ENCODE data around the gene WFIKKN2. TPM values are rescaled to one million over a fixed set of nuclear protein-coding genes. Genes with fewer than 3 reads are reported as not detected.

Gene WFIKKN2
- total and polyA plus RNA-seq, 2 of the 8 experiments (the other 6 are each of a cell fraction or from before 2014, with no cell fraction given): 0.07 to 0.30 TPM

DNA sequence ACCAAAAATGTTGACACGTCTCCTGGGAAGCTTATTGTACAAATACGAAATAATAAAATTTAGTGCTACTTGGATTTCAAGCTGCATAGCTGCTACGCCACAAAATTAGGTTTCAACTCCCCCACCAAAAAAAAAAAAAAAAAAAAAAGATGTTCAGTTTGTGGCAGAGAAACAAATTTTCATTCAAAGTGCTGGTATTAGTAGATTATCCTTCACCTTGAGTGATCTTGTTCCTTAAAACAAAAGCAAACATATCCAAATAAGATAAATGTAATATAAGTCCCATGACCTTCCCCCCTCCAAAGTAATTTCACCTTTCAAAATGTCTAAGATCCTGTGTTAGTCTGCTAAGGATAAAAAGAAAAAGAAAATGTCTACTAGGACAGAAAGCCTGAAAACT is 28.5 kb downstream of the WFIKKN2 start (continued):
- TF ChIP-seq, protein P1, sequence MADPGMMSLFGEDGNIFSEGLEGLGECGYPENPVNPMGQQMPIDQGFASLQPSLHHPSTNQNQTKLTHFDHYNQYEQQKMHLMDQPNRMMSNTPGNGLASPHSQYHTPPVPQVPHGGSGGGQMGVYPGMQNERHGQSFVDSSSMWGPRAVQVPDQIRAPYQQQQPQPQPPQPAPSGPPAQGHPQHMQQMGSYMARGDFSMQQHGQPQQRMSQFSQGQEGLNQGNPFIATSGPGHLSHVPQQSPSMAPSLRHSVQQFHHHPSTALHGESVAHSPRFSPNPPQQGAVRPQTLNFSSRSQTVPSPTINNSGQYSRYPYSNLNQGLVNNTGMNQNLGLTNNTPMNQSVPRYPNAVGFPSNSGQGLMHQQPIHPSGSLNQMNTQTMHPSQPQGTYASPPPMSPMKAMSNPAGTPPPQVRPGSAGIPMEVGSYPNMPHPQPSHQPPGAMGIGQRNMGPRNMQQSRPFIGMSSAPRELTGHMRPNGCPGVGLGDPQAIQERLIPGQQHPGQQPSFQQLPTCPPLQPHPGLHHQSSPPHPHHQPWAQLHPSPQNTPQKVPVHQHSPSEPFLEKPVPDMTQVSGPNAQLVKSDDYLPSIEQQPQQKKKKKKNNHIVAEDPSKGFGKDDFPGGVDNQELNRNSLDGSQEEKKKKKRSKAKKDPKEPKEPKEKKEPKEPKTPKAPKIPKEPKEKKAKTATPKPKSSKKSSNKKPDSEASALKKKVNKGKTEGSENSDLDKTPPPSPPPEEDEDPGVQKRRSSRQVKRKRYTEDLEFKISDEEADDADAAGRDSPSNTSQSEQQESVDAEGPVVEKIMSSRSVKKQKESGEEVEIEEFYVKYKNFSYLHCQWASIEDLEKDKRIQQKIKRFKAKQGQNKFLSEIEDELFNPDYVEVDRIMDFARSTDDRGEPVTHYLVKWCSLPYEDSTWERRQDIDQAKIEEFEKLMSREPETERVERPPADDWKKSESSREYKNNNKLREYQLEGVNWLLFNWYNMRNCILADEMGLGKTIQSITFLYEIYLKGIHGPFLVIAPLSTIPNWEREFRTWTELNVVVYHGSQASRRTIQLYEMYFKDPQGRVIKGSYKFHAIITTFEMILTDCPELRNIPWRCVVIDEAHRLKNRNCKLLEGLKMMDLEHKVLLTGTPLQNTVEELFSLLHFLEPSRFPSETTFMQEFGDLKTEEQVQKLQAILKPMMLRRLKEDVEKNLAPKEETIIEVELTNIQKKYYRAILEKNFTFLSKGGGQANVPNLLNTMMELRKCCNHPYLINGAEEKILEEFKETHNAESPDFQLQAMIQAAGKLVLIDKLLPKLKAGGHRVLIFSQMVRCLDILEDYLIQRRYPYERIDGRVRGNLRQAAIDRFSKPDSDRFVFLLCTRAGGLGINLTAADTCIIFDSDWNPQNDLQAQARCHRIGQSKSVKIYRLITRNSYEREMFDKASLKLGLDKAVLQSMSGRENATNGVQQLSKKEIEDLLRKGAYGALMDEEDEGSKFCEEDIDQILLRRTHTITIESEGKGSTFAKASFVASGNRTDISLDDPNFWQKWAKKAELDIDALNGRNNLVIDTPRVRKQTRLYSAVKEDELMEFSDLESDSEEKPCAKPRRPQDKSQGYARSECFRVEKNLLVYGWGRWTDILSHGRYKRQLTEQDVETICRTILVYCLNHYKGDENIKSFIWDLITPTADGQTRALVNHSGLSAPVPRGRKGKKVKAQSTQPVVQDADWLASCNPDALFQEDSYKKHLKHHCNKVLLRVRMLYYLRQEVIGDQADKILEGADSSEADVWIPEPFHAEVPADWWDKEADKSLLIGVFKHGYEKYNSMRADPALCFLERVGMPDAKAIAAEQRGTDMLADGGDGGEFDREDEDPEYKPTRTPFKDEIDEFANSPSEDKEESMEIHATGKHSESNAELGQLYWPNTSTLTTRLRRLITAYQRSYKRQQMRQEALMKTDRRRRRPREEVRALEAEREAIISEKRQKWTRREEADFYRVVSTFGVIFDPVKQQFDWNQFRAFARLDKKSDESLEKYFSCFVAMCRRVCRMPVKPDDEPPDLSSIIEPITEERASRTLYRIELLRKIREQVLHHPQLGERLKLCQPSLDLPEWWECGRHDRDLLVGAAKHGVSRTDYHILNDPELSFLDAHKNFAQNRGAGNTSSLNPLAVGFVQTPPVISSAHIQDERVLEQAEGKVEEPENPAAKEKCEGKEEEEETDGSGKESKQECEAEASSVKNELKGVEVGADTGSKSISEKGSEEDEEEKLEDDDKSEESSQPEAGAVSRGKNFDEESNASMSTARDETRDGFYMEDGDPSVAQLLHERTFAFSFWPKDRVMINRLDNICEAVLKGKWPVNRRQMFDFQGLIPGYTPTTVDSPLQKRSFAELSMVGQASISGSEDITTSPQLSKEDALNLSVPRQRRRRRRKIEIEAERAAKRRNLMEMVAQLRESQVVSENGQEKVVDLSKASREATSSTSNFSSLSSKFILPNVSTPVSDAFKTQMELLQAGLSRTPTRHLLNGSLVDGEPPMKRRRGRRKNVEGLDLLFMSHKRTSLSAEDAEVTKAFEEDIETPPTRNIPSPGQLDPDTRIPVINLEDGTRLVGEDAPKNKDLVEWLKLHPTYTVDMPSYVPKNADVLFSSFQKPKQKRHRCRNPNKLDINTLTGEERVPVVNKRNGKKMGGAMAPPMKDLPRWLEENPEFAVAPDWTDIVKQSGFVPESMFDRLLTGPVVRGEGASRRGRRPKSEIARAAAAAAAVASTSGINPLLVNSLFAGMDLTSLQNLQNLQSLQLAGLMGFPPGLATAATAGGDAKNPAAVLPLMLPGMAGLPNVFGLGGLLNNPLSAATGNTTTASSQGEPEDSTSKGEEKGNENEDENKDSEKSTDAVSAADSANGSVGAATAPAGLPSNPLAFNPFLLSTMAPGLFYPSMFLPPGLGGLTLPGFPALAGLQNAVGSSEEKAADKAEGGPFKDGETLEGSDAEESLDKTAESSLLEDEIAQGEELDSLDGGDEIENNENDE (IDR thresholded peaks at IDR 0.05; ENCODE audit: insufficient replicate concordance, low read length): no peak
- TF ChIP-seq CEBPB (IDR thresholded peaks at IDR 0.05; ENCODE audit: low read depth, low read length) (no peak), CHD2 (IDR thresholded peaks at IDR 0.05; ENCODE audit: low read length) (no peak), SP1 (IDR thresholded peaks at IDR 0.05; ENCODE audit: low read depth, low read length) (no peak), RXRA (IDR thresholded peaks at IDR 0.05; ENCODE audit: insufficient read depth, low read depth, low read length) (no peak), PHF8 (conservative IDR thresholded peaks at IDR 0.05; ENCODE audit: low read depth, low read length) (no peak), CREB1 (IDR thresholded peaks at IDR 0.05) (no peak), BRCA1 (IDR thresholded peaks at IDR 0.05; ENCODE audit: low read depth, low read length) (no peak), NRF1 (IDR thresholded peaks at IDR 0.05; ENCODE audit: low read depth, low read length) (no peak), HDAC2 (IDR thresholded peaks at IDR 0.05; ENCODE audit: borderline replicate concordance in 1 of 2, low read depth in 2 of 2, low read length in 2 of 2) (no peak)
- TF ChIP-seq, protein P2, sequence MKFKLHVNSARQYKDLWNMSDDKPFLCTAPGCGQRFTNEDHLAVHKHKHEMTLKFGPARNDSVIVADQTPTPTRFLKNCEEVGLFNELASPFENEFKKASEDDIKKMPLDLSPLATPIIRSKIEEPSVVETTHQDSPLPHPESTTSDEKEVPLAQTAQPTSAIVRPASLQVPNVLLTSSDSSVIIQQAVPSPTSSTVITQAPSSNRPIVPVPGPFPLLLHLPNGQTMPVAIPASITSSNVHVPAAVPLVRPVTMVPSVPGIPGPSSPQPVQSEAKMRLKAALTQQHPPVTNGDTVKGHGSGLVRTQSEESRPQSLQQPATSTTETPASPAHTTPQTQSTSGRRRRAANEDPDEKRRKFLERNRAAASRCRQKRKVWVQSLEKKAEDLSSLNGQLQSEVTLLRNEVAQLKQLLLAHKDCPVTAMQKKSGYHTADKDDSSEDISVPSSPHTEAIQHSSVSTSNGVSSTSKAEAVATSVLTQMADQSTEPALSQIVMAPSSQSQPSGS (IDR thresholded peaks at IDR 0.05; ENCODE audit: low read length): no peak

Measured in H1 (cell line).